HL-60 (cell line): ENCODE data around the gene MAP4.

Experiments used
- DNase-seq, 2 experiments: peaks; one replicate each; pipeline ENCODE4 v3.0.0-alpha.2; 2010 to 2020; ENCODE audit warnings: low read depth in 1 of 2, low spot score in 1 of 2
- H3K27ac ChIP-seq: fragments of 250-450 bp; sonication (Bioruptor Pico); replicated peaks from 2 replicates; pipeline ENCODE4 v1.5.1; 2020; ENCODE audit warnings: mild to moderate bottlenecking, moderate library complexity
- H3K27me3 ChIP-seq: fragments of 250-450 bp; sonication (Bioruptor Pico); 2 replicates; pipeline ENCODE4 v1.5.1; 2021; ENCODE audit warnings: mild to moderate bottlenecking, moderate library complexity; ENCODE audit not compliant: insufficient read depth, poor library complexity, severe bottlenecking
- H3K4me3 ChIP-seq: replicated peaks from 2 replicates; pipeline ENCODE4 v1.5.1; 2011; ENCODE audit warnings: mild to moderate bottlenecking, control low read depth, low read length; ENCODE audit not compliant: insufficient read depth
- CTCF ChIP-seq: IDR thresholded peaks from one replicate; pipeline ENCODE4 v1.5.1; 2011; ENCODE audit warnings: low read length, control low read depth, inconsistent platforms; ENCODE audit not compliant: insufficient read depth
- GABPA ChIP-seq: IDR thresholded peaks from 2 replicates; pipeline ENCODE4 v1.6.1; 2012; ENCODE audit warnings: low read depth
- POLR2AphosphoS5 ChIP-seq: IDR thresholded peaks from 2 replicates; pipeline ENCODE4 v1.6.1; 2012; ENCODE audit warnings: low read depth
- REST ChIP-seq: IDR thresholded peaks from 2 replicates; pipeline ENCODE4 v1.6.1; 2012; ENCODE audit warnings: low read depth; ENCODE audit not compliant: insufficient replicate concordance
- SPI1 ChIP-seq: IDR thresholded peaks from 2 replicates; pipeline ENCODE4 v1.6.1; 2012; ENCODE audit warnings: low read depth, mild to moderate bottlenecking, borderline replicate concordance

The MAP4 gene

GRCh38 chr3:48042071-48042760, 26.0 kb upstream of the MAP4 start:
- H3K4me3 ChIP-seq = no peak overlapping the region
- no peak for TF ChIP-seq GABPA
- no peak for TF ChIP-seq SPI1
- no peak for TF ChIP-seq REST
- no peak for TF ChIP-seq POLR2AphosphoS5
- no peak for TF ChIP-seq CTCF
- no peak for DNase-seq
- no peaks in the 10 kb centered on the region for H3K27me3 ChIP-seq
- no peak overlapping the region for H3K27ac ChIP-seq

- Histone ChIP-seq H3K27ac (no peak overlapping the region; the same call in 1 of the 2 replicates), H3K4me3 (no peak overlapping the region), H3K27me3 (no peaks in the 10 kb centered on the region)
- no peak for TF ChIP-seq POLR2AphosphoS5
- TF ChIP-seq CTCF = no peak
- no peak for TF ChIP-seq REST
- no peak for TF ChIP-seq GABPA
- peak; percentile 63; the same call in 1 of the 2 replicates for TF ChIP-seq SPI1
- peak in 1 of 2 experiments; percentile 3 for DNase-seq
These were observed 23.4 kb upstream of the MAP4 start for GRCh38 chr3:48039487-48040190.

- no peaks in the 10 kb centered on the region for H3K27me3 ChIP-seq
- H3K4me3 ChIP-seq = no peak overlapping the region
- no peak overlapping the region for H3K27ac ChIP-seq
- TF ChIP-seq CTCF (no peak), SPI1 (no peak), POLR2AphosphoS5 (no peak), GABPA (no peak), REST (no peak)
- DNase-seq = no peak
These were observed 22.8 kb upstream of the MAP4 start for GRCh38 chr3:48038971-48039481.
